KMS-11 (cell line): Measurements from ENCODE around the gene DDC.

Source experiments
- H2AFZ ChIP-seq: fragments of 200-600 bp; sonication (generic); 2 replicates; pipeline ENCODE4 v1.6.1; 2016; ENCODE audit warnings: antibody characterized with exemption, mixed run types, low read depth
- H3K27ac ChIP-seq: fragments of 200-600 bp; sonication (generic); 2 replicates; pipeline ENCODE4 v1.6.1; 2016; ENCODE audit warnings: mild to moderate bottlenecking, mixed run types
- H3K27me3 ChIP-seq: fragments of 200-600 bp; sonication (generic); 2 replicates; pipeline ENCODE4 v1.6.1; 2017; ENCODE audit warnings: mild to moderate bottlenecking, low read depth, mixed run types, moderate library complexity; ENCODE audit not compliant: insufficient read depth
- H3K36me3 ChIP-seq: fragments of 200-600 bp; sonication (generic); 2 replicates; pipeline ENCODE4 v1.6.1; 2017; ENCODE audit warnings: mild to moderate bottlenecking, mixed run types; ENCODE audit not compliant: insufficient read depth
- H3K4me1 ChIP-seq: fragments of 200-600 bp; sonication (generic); 2 replicates; pipeline ENCODE4 v1.6.1; 2016; ENCODE audit warnings: mild to moderate bottlenecking, low read depth, mixed run types; ENCODE audit not compliant: poor library complexity, severe bottlenecking
- H3K4me2 ChIP-seq: fragments of 200-600 bp; sonication (generic); 2 replicates; pipeline ENCODE4 v1.7.0; 2016; ENCODE audit warnings: mild to moderate bottlenecking, mixed run types
- H3K4me3 ChIP-seq: fragments of 200-600 bp; sonication (generic); IDR thresholded peaks from 2 replicates; pipeline ENCODE4 v1.6.1; 2017; ENCODE audit warnings: low read depth, low read length, mixed read lengths; ENCODE audit not compliant: insufficient read depth
- H3K79me2 ChIP-seq: fragments of 200-600 bp; sonication (generic); 2 replicates; pipeline ENCODE4 v1.6.1; 2016; ENCODE audit warnings: low read depth, mixed run types; ENCODE audit not compliant: insufficient read depth
- H3K9ac ChIP-seq: fragments of 200-600 bp; sonication (generic); 2 replicates; pipeline ENCODE4 v1.6.1; 2016; ENCODE audit warnings: mild to moderate bottlenecking, mixed run types
- H4K20me1 ChIP-seq: fragments of 200-600 bp; sonication (generic); 2 replicates; pipeline ENCODE4 v1.6.1; 2016; ENCODE audit warnings: mild to moderate bottlenecking, mixed run types; ENCODE audit not compliant: insufficient read depth
- TF ChIP-seq, protein P1 (sequence below): fragments of 200-600 bp; sonication (generic); conservative IDR thresholded peaks from 2 replicates; pipeline ENCODE4 v1.6.1; 2017; ENCODE audit warnings: low read depth, mild to moderate bottlenecking, antibody characterized with exemption, low read length, moderate library complexity, mixed read lengths

DDC gene

DNA sequence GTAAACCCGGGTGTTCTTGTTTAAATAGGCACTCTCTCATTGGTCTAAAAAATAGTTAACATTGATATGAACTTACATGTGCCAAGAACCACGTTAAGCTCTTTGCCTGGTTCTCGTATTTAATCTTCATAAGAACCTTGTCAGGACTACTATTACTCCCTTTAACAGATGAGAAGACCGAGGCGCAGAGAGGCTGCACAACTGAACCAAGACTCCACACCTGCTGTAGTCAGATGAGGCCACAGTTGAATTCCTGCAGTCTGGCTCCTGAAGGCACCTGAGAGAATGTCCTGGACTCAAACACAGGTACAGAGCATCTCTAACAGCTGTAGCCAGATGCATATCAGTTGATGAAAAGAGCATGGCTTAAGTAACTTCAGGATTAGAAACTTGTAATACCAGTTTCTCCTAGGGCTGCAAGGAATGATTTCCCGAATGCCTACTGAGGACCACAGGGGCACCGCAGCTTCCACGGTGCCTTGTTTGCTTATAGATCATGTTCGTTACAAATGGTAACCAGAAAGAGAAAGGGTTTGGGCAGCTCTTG, 9.5 kb downstream of the DDC start:
- no peak overlapping the region for H3K9ac ChIP-seq
- H3K4me2 ChIP-seq = no peak overlapping the region
- no peaks in the 10 kb centered on the region for H4K20me1 ChIP-seq
- H3K4me3 ChIP-seq = no peak overlapping the region
- H2AFZ ChIP-seq = no peak overlapping the region
- H3K36me3 ChIP-seq = no peaks in the 10 kb centered on the region
- H3K27ac ChIP-seq = no peak overlapping the region
- H3K79me2 ChIP-seq = no peaks in the 10 kb centered on the region
- no peaks in the 10 kb centered on the region for H3K4me1 ChIP-seq
- TF ChIP-seq, protein P1, sequence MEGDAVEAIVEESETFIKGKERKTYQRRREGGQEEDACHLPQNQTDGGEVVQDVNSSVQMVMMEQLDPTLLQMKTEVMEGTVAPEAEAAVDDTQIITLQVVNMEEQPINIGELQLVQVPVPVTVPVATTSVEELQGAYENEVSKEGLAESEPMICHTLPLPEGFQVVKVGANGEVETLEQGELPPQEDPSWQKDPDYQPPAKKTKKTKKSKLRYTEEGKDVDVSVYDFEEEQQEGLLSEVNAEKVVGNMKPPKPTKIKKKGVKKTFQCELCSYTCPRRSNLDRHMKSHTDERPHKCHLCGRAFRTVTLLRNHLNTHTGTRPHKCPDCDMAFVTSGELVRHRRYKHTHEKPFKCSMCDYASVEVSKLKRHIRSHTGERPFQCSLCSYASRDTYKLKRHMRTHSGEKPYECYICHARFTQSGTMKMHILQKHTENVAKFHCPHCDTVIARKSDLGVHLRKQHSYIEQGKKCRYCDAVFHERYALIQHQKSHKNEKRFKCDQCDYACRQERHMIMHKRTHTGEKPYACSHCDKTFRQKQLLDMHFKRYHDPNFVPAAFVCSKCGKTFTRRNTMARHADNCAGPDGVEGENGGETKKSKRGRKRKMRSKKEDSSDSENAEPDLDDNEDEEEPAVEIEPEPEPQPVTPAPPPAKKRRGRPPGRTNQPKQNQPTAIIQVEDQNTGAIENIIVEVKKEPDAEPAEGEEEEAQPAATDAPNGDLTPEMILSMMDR = no peak
- no peaks in the 10 kb centered on the region for H3K27me3 ChIP-seq

- H3K79me2 ChIP-seq = no peaks in the 10 kb centered on the region
- H3K4me1 ChIP-seq = no peaks in the 10 kb centered on the region
- H2AFZ ChIP-seq = no peak overlapping the region
- H3K36me3 ChIP-seq = no peaks in the 10 kb centered on the region
- no peak overlapping the region for H3K9ac ChIP-seq
- no peak overlapping the region for H3K4me2 ChIP-seq
- no peaks in the 10 kb centered on the region for H4K20me1 ChIP-seq
- TF ChIP-seq, protein P1 = no peak
- no peaks in the 10 kb centered on the region for H3K27me3 ChIP-seq
- H3K4me3 ChIP-seq = no peak overlapping the region
- H3K27ac ChIP-seq = no peak overlapping the region
These were observed 10.5 kb downstream of the DDC start for GRCh38 chr7:50554431-50555322.

GRCh38 chr7:50553973-50554372, 11.2 kb downstream of the DDC start:
- H3K9ac ChIP-seq = no peak overlapping the region
- TF ChIP-seq, protein P1 = no peak
- H3K79me2 ChIP-seq = no peaks in the 10 kb centered on the region
- no peak overlapping the region for H3K4me3 ChIP-seq
- no peaks in the 10 kb centered on the region for H3K27me3 ChIP-seq
- H2AFZ ChIP-seq = no peak overlapping the region
- no peaks in the 10 kb centered on the region for H3K4me1 ChIP-seq
- no peaks in the 10 kb centered on the region for H4K20me1 ChIP-seq
- H3K27ac ChIP-seq = no peak overlapping the region
- H3K4me2 ChIP-seq = no peak overlapping the region
- no peaks in the 10 kb centered on the region for H3K36me3 ChIP-seq

GRCh38 chr7:50552921-50553320, 12.3 kb downstream of the DDC start:
- TF ChIP-seq, protein P1 = no peak
- H3K27me3 ChIP-seq = no peaks in the 10 kb centered on the region
- no peak overlapping the region for H3K4me3 ChIP-seq
- H3K79me2 ChIP-seq = no peaks in the 10 kb centered on the region
- no peaks in the 10 kb centered on the region for H3K36me3 ChIP-seq
- no peak overlapping the region for H3K4me2 ChIP-seq
- H3K4me1 ChIP-seq = no peaks in the 10 kb centered on the region
- no peak overlapping the region for H2AFZ ChIP-seq
- H4K20me1 ChIP-seq = no peaks in the 10 kb centered on the region
- no peak overlapping the region for H3K27ac ChIP-seq
- H3K9ac ChIP-seq = no peak overlapping the region
